Measurements from ENCODE around the gene KLKB1. TPM values are rescaled to one million over a fixed set of nuclear protein-coding genes. Genes with fewer than 3 reads are reported as not detected.
"Not testable (repeated sequence)": the region's sequence is repeated elsewhere in the genome, so short reads cannot be mapped to it uniquely, and the experiment has no call there.

KLKB1 gene
- total RNA-seq, 1 donor from 2014 or later = 1.4 TPM

GRCh38 chr4:186217733-186218293, 9.5 kb upstream of the KLKB1 start:
- no peak for DNase-seq (ENCODE audit: missing footprints)
- no peak for ATAC-seq
- intact Hi-C loops (cut with DNase I) = no loop called here

- ATAC-seq = no peak
- DNase-seq (ENCODE audit: missing footprints) = no peak
- intact Hi-C loops (cut with DNase I) = no loop called here
These were observed 5.7 kb upstream of the KLKB1 start for GRCh38 chr4:186221624-186222023.

- intact Hi-C loops (cut with DNase I) = no loop called here
- ATAC-seq = no peak
- no peak for DNase-seq (ENCODE audit: missing footprints)
These were observed 1.5 kb upstream of the KLKB1 start for GRCh38 chr4:186225848-186226247.

GRCh38 chr4:186226521-186227189, 652 bp upstream of the KLKB1 start:
- intact Hi-C loops (cut with DNase I) = no loop called here
- ATAC-seq (no peak), DNase-seq (ENCODE audit: missing footprints) (no peak)

- ATAC-seq (no peak), DNase-seq (ENCODE audit: missing footprints) (no peak)
- intact Hi-C loops (cut with DNase I) = no loop called here
These were observed 622 bp downstream of the KLKB1 start for GRCh38 chr4:186227744-186228513.

GRCh38 chr4:186228514-186228894, 1.2 kb downstream of the KLKB1 start:
- ATAC-seq (no peak), DNase-seq (ENCODE audit: missing footprints) (no peak)
- intact Hi-C loops (cut with DNase I) = no loop called here

- DNase-seq (ENCODE audit: missing footprints) (no peak), ATAC-seq (no peak)
- intact Hi-C loops (cut with DNase I) = no loop called here
These were observed 7.1 kb downstream of the KLKB1 start for GRCh38 chr4:186234367-186234766.

GRCh38 chr4:186236126-186236525, 8.8 kb downstream of the KLKB1 start:
- DNase-seq (ENCODE audit: missing footprints) (no peak), ATAC-seq (no peak)
- intact Hi-C loops (cut with DNase I) = no loop called here

GRCh38 chr4:186240452-186240847, 13.1 kb downstream of the KLKB1 start:
- DNase-seq (ENCODE audit: missing footprints) (no peak), ATAC-seq (no peak)
- intact Hi-C loops (cut with DNase I) = no loop called here

- ATAC-seq (no peak), DNase-seq (ENCODE audit: missing footprints) (no peak)
- intact Hi-C loops (cut with DNase I) = no loop called here
These were observed 13.7 kb downstream of the KLKB1 start for GRCh38 chr4:186240848-186241491.

- ATAC-seq (no peak), DNase-seq (ENCODE audit: missing footprints) (no peak)
- intact Hi-C loops (cut with DNase I) = no loop called here
These were observed 14.3 kb downstream of the KLKB1 start for GRCh38 chr4:186241616-186242015.

- intact Hi-C loops (cut with DNase I); DNase-seq (ENCODE audit: missing footprints); ATAC-seq: not testable (repeated sequence)
These were observed 14.7 kb downstream of the KLKB1 start for GRCh38 chr4:186242031-186242430.

GRCh38 chr4:186243331-186243730, 16.0 kb downstream of the KLKB1 start:
- intact Hi-C loops (cut with DNase I) = no loop called here
- ATAC-seq (no peak), DNase-seq (ENCODE audit: missing footprints) (no peak)

- intact Hi-C loops (cut with DNase I) = no loop called here
- ATAC-seq (no peak), DNase-seq (ENCODE audit: missing footprints) (no peak)
These were observed 17.5 kb downstream of the KLKB1 start for GRCh38 chr4:186244835-186245234.

- intact Hi-C loops (cut with DNase I) = not testable (repeated sequence)
These were observed 19.9 kb downstream of the KLKB1 start for GRCh38 chr4:186247062-186247752.

GRCh38 chr4:186248643-186249042, 21.3 kb downstream of the KLKB1 start:
- no peak for DNase-seq (ENCODE audit: missing footprints)
- intact Hi-C loops (cut with DNase I) = no loop called here
- ATAC-seq = no peak

More at GRCh38 chr4:186247062-186247752, 19.9 kb downstream of the KLKB1 start:
- not testable (repeated sequence) for DNase-seq (ENCODE audit: missing footprints); ATAC-seq

GRCh38 chr4:186249785-186250754, 22.8 kb downstream of the KLKB1 start:
- no peak for DNase-seq (ENCODE audit: missing footprints)
- ATAC-seq = no peak
- intact Hi-C loops (cut with DNase I) = no loop called here

- DNase-seq (ENCODE audit: missing footprints) = no peak
- intact Hi-C loops (cut with DNase I) = no loop called here
- ATAC-seq = no peak
These were observed 23.5 kb downstream of the KLKB1 start for GRCh38 chr4:186250760-186251159.

Data from Right ventricle myocardium inferior (tissue), 1 donor.